Transverse colon (tissue), 4 donors: ENCODE results near the gene ZXDC. TPM values are rescaled to one million over a fixed set of nuclear protein-coding genes. Genes with fewer than 3 reads are reported as not detected.

Experiments
- DNase-seq: peaks from one replicate; pipeline ENCODE4 v3.0.0-alpha.2; 2019
- H3K27ac ChIP-seq, 4 donors: fragments of 200-600 bp; sonication (generic); 2 replicates each; pipeline ENCODE4 v1.5.1; 2016 to 2018; ENCODE audit warnings: inconsistent platforms in 4 of 4
- H3K27me3 ChIP-seq: fragments of 200-600 bp; sonication (generic); 2 replicates; pipeline ENCODE4 v1.5.1; 2017; ENCODE audit warnings: inconsistent platforms
- H3K36me3 ChIP-seq, 4 donors: fragments of 200-600 bp; sonication (generic); 2 replicates each; pipeline ENCODE4 v1.5.1; 2017 to 2019; ENCODE audit warnings: inconsistent platforms in 4 of 4
- H3K4me1 ChIP-seq, 4 donors: fragments of 200-600 bp; sonication (generic); 2 replicates each; pipeline ENCODE4 v1.5.1; 2017 to 2020; ENCODE audit warnings: inconsistent platforms in 4 of 4
- H3K4me3 ChIP-seq, 4 donors: fragments of 200-600 bp; sonication (generic); 1 replicate in 1 of 4; 2 replicates in 3 of 4; pipeline versions ENCODE4 v1.5.1 to v1.6.1; 2017 to 2019; ENCODE audit warnings: inconsistent platforms in 4 of 4
- H3K9me3 ChIP-seq, 2 donors: fragments of 200-600 bp; sonication (generic); 2 replicates each; pipeline ENCODE4 v1.5.1; 2017 to 2019; ENCODE audit warnings: inconsistent platforms in 2 of 2
- CTCF ChIP-seq, 5 experiments: fragments of 200-600 bp in 3 of 5; fragments of 450-650 bp in 2 of 5; sonication (generic) in 3 of 5; IDR thresholded peaks; 1 replicate in 2 of 5; 2 replicates in 3 of 5; pipeline ENCODE4 v1.5.1; 2016 to 2017; ENCODE audit warnings: antibody characterized with exemption in 5 of 5, inconsistent platforms in 3 of 5, mild to moderate bottlenecking in 2 of 5, moderate library complexity in 1 of 5
- EP300 ChIP-seq: sonication (generic); formaldehyde crosslinking; IDR thresholded peaks from one replicate; pipeline ENCODE4 v1.6.1; 2017; ENCODE audit warnings: antibody characterized with exemption, low read depth
- POLR2A ChIP-seq: fragments of 450-650 bp; IDR thresholded peaks from one replicate; pipeline ENCODE4 v1.6.1; 2016; ENCODE audit warnings: antibody characterized with exemption, mild to moderate bottlenecking, moderate library complexity
- POLR2AphosphoS5 ChIP-seq, 3 donors: sonication (generic); formaldehyde crosslinking; IDR thresholded peaks; one replicate each; pipeline ENCODE4 v1.6.1; 2016; ENCODE audit warnings: antibody characterized with exemption in 3 of 3
- WGBS, 2 donors: methylation state at CpG; one replicate each; pipeline ENCODE4 v1.1.5; 2018; ENCODE audit warnings: low coverage in 1 of 2; 5-methylcytosine and 5-hydroxymethylcytosine counted together
- in situ Hi-C, 4 donors: fragments of 200-750 bp; cut with MboI; loops; one replicate each; pipeline versions ENCODE4 v1.15.0 to v1.15.1; 2017; ENCODE audit warnings: low sequenced_read_pairs in 3 of 4, low pct_ligation_motif_present in 1 of 4, low pct_unique_long_range_greater_than_20kb in 1 of 4
- intact Hi-C: fragments of 100-400 bp; cut with DNase I; formaldehyde crosslinking; loops from one replicate; pipeline ENCODE4 v1.15.1; 2023; ENCODE audit warnings: low total_unique reads
- total RNA-seq, 4 donors: library from RNA; depleted of rRNA; stranded (reverse); fragments of >200 nt; gene quantifications; one replicate each; pipeline ENCODE4 v1.1.0, GENCODE V29; 2016

ZXDC gene
- total RNA-seq, 4 donors from 2014 or later = 44.6 to 81.2 (median 46.4) TPM

- H3K9me3 ChIP-seq = no peaks in the 10 kb centered on the region
- in situ Hi-C loops (no loop called here), intact Hi-C loops (no loop called here)
- H3K4me3 ChIP-seq = no peak overlapping the region
- peaks cover 0 to 9% (median 2%) of the 10 kb centered on the region in 4 donors for H3K36me3 ChIP-seq
- 90% methylated on average over 12 of the region's 12 CpGs; no CpG with 5 or more reads in 1 of the 2 donors for WGBS, 2 donors
- H3K4me1 ChIP-seq = no peaks in the 10 kb centered on the region
- no peaks in the 10 kb centered on the region for H3K27me3 ChIP-seq
- no peak for DNase-seq
- TF ChIP-seq EP300 (no peak), POLR2A (no peak), CTCF (IDR thresholded peaks at IDR 0.05) (no peak), POLR2AphosphoS5 (IDR thresholded peaks at IDR 0.05) (no peak)
- H3K27ac ChIP-seq = no peak overlapping the region
Observed at GRCh38 chr3:126439968-126440708, 35.6 kb downstream of the ZXDC start.

- TF ChIP-seq EP300 = no peak
- no peak for TF ChIP-seq POLR2A
- TF ChIP-seq CTCF (IDR thresholded peaks at IDR 0.05) = no peak
- no peak for TF ChIP-seq POLR2AphosphoS5 (IDR thresholded peaks at IDR 0.05)
- Histone ChIP-seq H3K4me1 (no peaks in the 10 kb centered on the region), H3K4me3 (no peak overlapping the region), H3K27me3 (no peaks in the 10 kb centered on the region), H3K9me3 (no peaks in the 10 kb centered on the region), H3K36me3 (peaks cover 0 to 9% (median 2%) of the 10 kb centered on the region in 4 donors), H3K27ac (no peak overlapping the region)
- DNase-seq = no peak
- 91 to 100% methylated on average over 1 to 15 of the region's 15 CpGs for WGBS, 2 donors
- in situ Hi-C loops (no loop called here), intact Hi-C loops (no loop called here)
Observed at GRCh38 chr3:126439346-126439967, 36.2 kb downstream of the ZXDC start.

- 94 to 100% methylated on average over 5 to 10 of the region's 10 CpGs for WGBS, 2 donors
- peaks cover 0 to 9% (median 2%) of the 10 kb centered on the region in 4 donors for H3K36me3 ChIP-seq
- H3K9me3 ChIP-seq = no peaks in the 10 kb centered on the region
- intact Hi-C loops (no loop called here), in situ Hi-C loops (no loop called here)
- no peaks in the 10 kb centered on the region for H3K27me3 ChIP-seq
- no peak overlapping the region for H3K4me3 ChIP-seq
- DNase-seq = no peak
- no peak overlapping the region for H3K27ac ChIP-seq
- no peaks in the 10 kb centered on the region for H3K4me1 ChIP-seq
- TF ChIP-seq CTCF (IDR thresholded peaks at IDR 0.05) (no peak), POLR2AphosphoS5 (IDR thresholded peaks at IDR 0.05) (no peak), POLR2A (no peak)
Observed at GRCh38 chr3:126438746-126439145, 36.9 kb downstream of the ZXDC start.

GRCh38 chr3:126438186-126438585 is 37.5 kb downstream of the ZXDC start:
- TF ChIP-seq POLR2A (no peak), CTCF (IDR thresholded peaks at IDR 0.05) (no peak), POLR2AphosphoS5 (IDR thresholded peaks at IDR 0.05) (no peak), EP300 (no peak)
- no peak overlapping the region for H3K4me3 ChIP-seq
- H3K36me3 ChIP-seq = peaks cover 0 to 9% (median 2%) of the 10 kb centered on the region in 4 donors
- in situ Hi-C loops = no loop called here
- no peaks in the 10 kb centered on the region for H3K27me3 ChIP-seq
- WGBS, 2 donors = 91% methylated on average over 8 of the region's 8 CpGs; no CpG with 5 or more reads in 1 of the 2 donors
- H3K4me1 ChIP-seq = no peaks in the 10 kb centered on the region
- intact Hi-C loops = no loop called here
- H3K27ac ChIP-seq = no peak overlapping the region
- no peaks in the 10 kb centered on the region for H3K9me3 ChIP-seq
- no peak for DNase-seq
